Activated CD8-positive, alpha-beta memory T cell treated with anti-CD3 and anti-CD28 coated beads, Interleukin-2, amount 50 U/mL, for 1 hour (primary cell): Measurements from ENCODE around the gene MATN1.

ENCODE experiments used
- DNase-seq: peaks from one replicate; pipeline ENCODE4 v3.0.0-alpha.2; 2020; ENCODE audit errors: extremely low read depth

Gene MATN1

DNA sequence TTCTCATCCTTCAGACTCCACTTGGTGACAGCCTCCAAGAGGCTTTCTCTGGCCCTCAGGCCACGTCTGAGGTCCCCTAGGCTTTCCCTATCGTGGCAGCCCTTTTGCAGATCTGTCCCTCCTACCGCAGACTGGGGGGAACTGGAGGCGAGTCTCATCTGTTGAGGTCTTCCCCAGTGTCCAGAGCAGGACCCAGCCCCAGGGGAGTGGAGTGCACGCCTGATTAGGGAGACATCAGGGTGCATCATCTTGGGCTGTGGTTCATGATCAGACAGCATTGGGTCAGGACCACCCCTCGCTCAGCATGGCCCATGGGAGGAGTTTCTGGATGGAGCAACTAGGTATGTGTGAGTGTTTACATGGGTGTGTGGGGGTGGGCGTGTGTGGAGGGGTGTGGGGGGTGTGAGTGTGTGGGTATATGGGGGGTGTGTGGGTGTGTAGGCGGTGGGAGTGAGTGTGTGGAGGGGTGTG, 8.5 kb upstream of the MATN1 start:
- no peak for DNase-seq

DNA sequence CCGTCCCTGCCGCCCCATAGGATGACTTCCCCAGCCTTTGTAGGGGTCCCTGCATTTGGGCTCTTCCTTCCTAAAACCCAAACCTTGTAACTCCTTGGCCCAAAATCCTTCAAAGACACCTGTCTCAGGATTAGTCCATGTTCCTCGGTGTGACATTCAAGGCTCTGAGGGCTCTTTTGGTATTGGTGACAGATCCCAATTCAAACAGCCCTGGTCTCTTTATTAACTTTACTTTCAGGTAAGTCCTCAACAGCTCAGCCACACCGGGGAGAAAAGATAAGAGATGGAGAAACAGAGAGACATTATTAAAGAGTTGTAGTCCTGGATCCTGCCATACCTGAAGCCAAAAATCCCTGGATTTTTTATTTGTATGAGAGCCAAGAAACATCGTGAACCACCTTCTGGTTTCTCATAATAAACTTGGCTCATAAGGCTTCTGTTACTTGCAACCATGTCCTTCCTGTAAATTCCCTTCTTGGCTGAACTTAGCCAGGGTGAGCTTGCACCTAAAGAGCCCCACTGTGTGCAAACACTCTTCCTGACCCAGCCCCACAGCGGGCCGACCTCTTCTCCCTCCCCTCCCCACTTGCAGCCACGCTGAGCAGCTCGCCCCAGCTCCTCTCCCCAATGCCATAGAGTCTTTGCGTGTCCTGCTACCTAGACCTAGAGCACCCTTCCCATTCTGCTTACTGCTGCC, 7.9 kb upstream of the MATN1 start:
- DNase-seq: no peak

DNA sequence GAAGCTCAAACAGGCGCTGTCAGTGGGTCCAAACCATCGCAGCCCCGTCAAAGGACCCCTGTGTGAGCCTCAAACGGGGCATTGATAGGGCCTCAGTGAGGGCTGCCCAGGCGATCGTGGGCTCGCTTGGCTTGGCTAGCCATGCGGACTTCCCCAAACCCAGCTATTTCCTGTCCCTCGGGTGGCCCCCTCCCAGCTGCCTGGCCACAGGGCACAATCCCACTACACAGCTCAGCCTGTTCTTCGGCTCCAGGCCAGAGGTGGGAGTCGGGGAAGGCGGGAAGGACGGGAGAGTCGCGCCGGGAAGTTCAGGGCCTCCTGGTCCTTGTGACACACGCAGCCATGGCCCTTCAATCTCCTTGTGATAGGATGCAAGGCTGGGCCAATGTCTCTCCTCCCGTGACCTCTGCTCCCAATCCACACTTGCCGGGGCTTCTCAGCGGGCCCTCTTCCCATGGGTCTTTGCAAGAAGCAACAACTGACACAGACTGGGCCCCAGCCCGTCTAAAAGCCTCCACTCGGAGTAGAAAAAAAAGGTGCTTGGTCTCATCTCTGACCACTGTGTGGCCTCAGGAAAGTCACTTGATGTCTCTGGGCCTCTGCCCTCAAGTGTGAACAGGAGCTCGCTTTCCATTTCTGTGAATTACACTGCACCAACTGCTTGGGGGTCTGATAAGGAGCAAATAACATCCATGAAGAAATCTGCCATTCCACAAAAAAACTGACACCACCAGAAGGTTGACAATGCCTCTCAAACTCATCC, 7.1 kb upstream of the MATN1 start:
- DNase-seq: no peak

- DNase-seq: no peak
Measured at GRCh38 chr1:30729901-30730300, 6.5 kb upstream of the MATN1 start.

- no peak for DNase-seq
Measured at GRCh38 chr1:30728832-30729638, 5.7 kb upstream of the MATN1 start.

DNA sequence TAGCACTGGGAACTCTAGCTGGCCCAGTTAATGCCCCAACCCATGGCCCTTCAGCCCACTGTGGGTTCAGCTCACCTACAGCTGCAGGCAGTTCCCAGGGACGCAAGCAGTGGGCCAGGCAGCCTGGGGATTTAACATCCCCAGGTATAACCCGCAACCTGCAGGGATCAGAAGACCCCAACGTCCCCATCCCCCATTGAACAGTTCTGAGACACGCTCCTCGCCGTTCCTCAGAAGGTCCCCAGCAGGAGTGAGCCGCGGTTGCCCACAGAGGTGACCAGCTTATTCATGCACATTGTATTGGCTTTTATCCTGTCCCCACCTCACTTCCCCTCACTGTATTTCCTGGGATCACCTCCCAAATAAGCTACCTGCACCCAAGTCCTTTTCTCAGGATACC, 5.0 kb upstream of the MATN1 start:
- no peak for DNase-seq

DNA sequence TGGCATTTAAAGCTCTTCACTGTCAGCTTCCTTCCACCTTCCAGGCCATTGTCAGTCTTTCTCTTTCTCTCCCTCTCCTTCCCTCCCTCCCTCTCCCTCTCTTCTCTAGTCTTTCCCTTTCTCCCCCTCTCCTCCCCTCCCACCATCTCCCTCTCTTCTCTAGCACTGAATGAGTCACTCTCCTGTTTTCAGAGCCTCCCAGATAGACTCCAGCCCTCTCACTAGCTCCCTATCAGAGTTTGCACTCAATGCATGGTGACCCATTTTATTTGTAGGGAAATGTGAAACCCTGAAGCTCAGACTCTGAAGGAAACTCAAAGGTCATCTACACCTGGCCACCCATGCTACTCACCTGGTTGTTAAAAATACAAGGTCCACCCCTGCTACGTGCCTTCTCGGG, 4.4 kb upstream of the MATN1 start:
- no peak for DNase-seq

GRCh38 chr1:30726773-30727684, 3.6 kb upstream of the MATN1 start:
- DNase-seq: no peak

GRCh38 chr1:30726236-30726635, 2.9 kb upstream of the MATN1 start:
- no peak for DNase-seq

DNA sequence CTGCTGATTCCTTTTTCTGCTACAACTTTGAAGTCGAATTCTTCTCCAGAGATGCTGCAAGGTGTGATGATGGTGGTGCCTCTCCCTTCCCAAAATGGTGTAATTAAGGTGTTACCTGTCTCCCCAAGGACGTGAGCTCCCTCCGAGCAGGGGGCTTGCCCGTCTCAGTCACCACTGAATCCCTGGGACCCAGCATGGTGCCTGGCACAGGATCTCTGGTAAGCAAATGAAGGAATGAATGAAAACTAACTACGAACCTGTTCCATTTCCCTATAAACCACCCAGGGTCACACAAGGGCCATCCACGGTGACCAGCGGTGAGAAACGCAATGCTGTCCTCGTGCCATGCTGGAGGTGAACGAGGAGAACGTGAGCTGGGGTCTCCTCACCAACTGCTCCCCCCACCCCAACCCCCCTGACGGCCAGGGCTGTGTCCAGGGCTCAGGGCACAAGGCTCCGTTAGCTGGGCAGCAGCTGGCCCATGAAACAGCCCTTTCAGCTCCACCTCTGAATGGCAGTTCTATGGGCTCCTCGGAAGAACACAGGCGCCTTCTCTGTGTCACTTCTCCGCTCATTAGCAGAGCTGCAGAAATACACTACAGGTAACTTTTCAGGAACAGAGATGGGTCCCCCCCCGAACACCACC, 2.2 kb upstream of the MATN1 start:
- DNase-seq: no peak

- DNase-seq: no peak
Measured at GRCh38 chr1:30724655-30725421, 1.5 kb upstream of the MATN1 start.

GRCh38 chr1:30724175-30724574, 790 bp upstream of the MATN1 start:
- DNase-seq: no peak

DNA sequence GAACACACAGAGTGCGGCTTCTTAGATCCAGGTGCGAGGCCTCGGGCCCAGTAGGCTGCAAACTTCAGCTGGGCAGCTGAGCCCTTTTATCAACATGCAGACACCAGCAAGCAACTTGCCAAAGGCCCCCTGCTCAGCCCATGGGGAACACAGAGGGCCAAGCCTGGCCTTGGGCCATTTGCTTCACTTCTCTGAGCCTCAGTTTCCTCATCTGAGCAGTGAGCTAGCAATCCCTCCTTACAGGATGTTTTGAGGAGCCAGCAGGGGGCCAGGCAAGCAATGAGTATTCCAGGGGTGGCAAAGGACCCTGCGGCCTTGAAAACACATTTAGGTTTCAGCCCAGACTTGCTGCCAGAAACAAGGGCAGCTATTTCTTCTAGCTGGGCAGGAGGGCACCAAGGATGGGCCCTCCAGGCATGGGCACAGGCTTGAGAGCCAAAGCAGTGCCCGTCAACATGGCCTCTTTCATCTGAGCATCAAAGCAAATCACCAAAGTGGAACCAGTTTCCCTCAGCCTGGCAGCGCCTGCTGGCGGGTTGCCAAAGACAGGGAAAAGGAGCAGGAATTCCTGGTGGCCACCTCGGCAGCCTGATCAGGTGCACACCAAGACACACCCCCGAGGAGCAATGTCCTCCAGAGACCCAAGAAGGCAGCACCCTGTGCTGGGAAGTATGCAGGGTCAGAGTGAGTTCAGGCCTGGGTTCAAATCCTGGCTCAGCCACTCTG, 1.4 kb downstream of the MATN1 start:
- no peak for DNase-seq

DNA sequence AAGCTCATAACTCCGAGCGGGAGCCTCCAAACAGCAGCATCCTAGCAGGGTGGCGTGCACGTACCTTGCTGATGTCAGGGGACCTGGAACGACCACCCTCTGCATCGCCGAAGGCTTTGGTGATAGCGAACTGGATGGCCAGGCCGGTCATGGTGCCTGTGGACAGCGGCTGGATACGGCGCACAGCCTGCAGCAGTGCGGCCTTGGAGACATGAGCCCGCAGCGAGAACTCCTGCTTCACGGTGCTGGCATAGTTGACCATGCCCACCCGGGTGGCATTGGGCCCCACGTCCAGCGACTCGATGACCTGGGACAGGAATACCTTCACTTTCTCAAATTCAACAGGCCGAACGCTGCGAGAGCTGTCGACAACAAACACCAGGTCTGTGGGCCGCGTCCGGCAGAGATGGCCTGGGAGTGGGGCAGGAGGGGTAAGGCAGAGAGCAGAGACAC, 2.0 kb downstream of the MATN1 start:
- no peak for DNase-seq

- no peak for DNase-seq
Measured at GRCh38 chr1:30720271-30721223, 2.8 kb downstream of the MATN1 start.

DNA sequence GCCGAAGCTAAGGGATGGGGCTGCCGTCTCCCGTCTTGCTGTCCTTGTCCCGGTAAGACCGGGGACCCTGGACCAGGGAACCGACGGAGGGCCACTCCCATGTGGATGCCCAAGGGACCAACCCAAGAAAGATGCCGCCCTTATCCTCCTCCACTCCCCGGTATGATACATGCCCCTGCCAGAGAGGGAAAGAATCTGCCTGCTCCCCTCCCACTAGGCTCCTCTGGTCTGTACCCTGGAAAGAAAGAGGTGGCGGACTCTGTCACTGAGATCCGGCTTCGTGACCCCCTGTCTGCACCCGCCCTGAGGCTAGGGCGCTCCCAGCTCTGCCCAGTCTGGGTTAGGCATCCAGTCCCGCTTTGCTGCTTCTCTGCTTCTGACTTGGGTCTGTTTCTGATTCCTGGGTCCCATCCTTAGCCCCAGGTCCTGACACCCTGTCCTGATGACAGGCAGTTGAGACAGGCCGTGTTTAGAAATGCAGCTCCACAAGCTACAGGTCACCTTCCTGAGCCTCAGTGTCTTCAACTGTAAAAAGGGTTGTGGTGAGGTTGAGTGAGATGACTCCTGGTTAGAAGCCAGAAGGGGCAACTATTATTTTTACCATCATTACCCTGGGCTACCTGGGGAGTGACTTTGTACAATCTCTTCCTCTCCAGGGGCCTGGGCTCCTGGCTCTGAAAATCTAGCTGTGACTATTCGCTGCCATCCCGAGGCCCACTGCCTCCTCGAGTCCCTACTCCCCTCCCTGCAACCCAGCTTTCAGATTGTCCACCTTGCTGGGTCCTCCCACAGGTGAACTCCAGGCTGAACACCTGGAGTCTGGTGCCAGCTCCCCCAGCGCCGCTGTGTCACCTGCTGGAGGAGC, 3.7 kb downstream of the MATN1 start:
- DNase-seq: no peak
